Neural cell (in vitro differentiated cells): ENCODE measurements around the gene SLC25A26. TPM values are rescaled to one million over a fixed set of nuclear protein-coding genes. Genes with fewer than 3 reads are reported as not detected.

Source experiments
- H2AFZ ChIP-seq: fragments of 200-600, 300-800 bp; sonication (generic), shearing (Covaris generic); 2 replicates; pipeline ENCODE4 v1.6.0; 2014; ENCODE audit warnings: low read depth, mild to moderate bottlenecking, antibody characterized with exemption, low read length, moderate library complexity
- H3F3A ChIP-seq: fragments of 200-600 bp; shearing (Covaris generic); 2 replicates; pipeline ENCODE4 v1.6.1; 2016; ENCODE audit warnings: mild to moderate bottlenecking, moderate library complexity, mixed read lengths, antibody characterized with exemption, low read length; ENCODE audit not compliant: insufficient read depth, poor library complexity, severe bottlenecking
- H3K27ac ChIP-seq: fragments of 200-600, 300-800 bp; sonication (generic), shearing (Covaris generic); 2 replicates; pipeline ENCODE4 v1.5.1; 2014; ENCODE audit warnings: mild to moderate bottlenecking, low read length, moderate library complexity
- H3K27me3 ChIP-seq: fragments of 300-800, 200-600 bp; sonication (generic), shearing (Covaris generic); 2 replicates; pipeline ENCODE4 v1.6.0; 2014; ENCODE audit warnings: mild to moderate bottlenecking, low read depth, low read length, moderate library complexity; ENCODE audit not compliant: insufficient read depth
- H3K36me3 ChIP-seq: fragments of 300-800, 200-600 bp; sonication (generic), shearing (Covaris generic); 2 replicates; pipeline ENCODE4 v1.5.1; 2014; ENCODE audit warnings: mild to moderate bottlenecking, antibody characterized with exemption, low read length, moderate library complexity; ENCODE audit not compliant: insufficient read depth
- H3K4me2 ChIP-seq: fragments of 300-800, 200-600 bp; sonication (generic), shearing (Covaris generic); 2 replicates; pipeline ENCODE4 v1.6.0; 2014; ENCODE audit warnings: mild to moderate bottlenecking, low read length
- H3K4me3 ChIP-seq: fragments of 300-800, 200-600 bp; sonication (generic), shearing (Covaris generic); 2 replicates; pipeline ENCODE4 v1.5.1; 2014; ENCODE audit warnings: mild to moderate bottlenecking, low read length, moderate library complexity
- H3K79me2 ChIP-seq: fragments of 200-600 bp; shearing (Covaris generic); replicated peaks from 2 replicates; pipeline ENCODE4 v1.6.0; 2014; ENCODE audit warnings: mild to moderate bottlenecking, low read length, moderate library complexity; ENCODE audit not compliant: insufficient read depth
- H3K9ac ChIP-seq: fragments of 300-800, 200-600 bp; sonication (generic), shearing (Covaris generic); 2 replicates; pipeline ENCODE4 v1.6.1; 2016; ENCODE audit warnings: mild to moderate bottlenecking, low read length, mixed read lengths
- H3K9me2 ChIP-seq: fragments of 200-600 bp; shearing (Covaris generic); 2 replicates; pipeline ENCODE4 v1.6.1; 2016; ENCODE audit warnings: mild to moderate bottlenecking, low read length, mixed read lengths; ENCODE audit not compliant: insufficient read depth
- H3K9me3 ChIP-seq: fragments of 200-600, 300-800 bp; sonication (generic), shearing (Covaris generic); 2 replicates; pipeline ENCODE4 v1.6.1; 2016; ENCODE audit warnings: mild to moderate bottlenecking, mixed run types, low read length, moderate library complexity, mixed read lengths
- H4K20me1 ChIP-seq: fragments of 200-600 bp; shearing (Covaris generic); 2 replicates; pipeline ENCODE4 v1.6.1; 2016; ENCODE audit warnings: mild to moderate bottlenecking, mixed run types; ENCODE audit not compliant: insufficient read depth
- EP300 ChIP-seq: fragments of 450-650 bp; conservative IDR thresholded peaks from 2 replicates; pipeline ENCODE4 v1.6.1; 2014; ENCODE audit warnings: antibody characterized with exemption, mild to moderate bottlenecking, moderate library complexity; ENCODE audit not compliant: poor library complexity, severe bottlenecking
- EZH2 ChIP-seq: fragments of 200-600, 300-800 bp; shearing (Covaris generic), sonication (generic); IDR thresholded peaks from 2 replicates; pipeline ENCODE4 v1.6.1; 2014; ENCODE audit warnings: antibody characterized with exemption, low read length, borderline replicate concordance, mild to moderate bottlenecking; ENCODE audit not compliant: insufficient read depth, poor library complexity, severe bottlenecking
- MXI1 ChIP-seq: fragments of 450-650 bp; conservative IDR thresholded peaks from 2 replicates; pipeline ENCODE4 v1.6.1; 2014; ENCODE audit warnings: antibody characterized with exemption, mild to moderate bottlenecking; ENCODE audit not compliant: poor library complexity, severe bottlenecking
- POLR2AphosphoS5 ChIP-seq: IDR thresholded peaks from 2 replicates; pipeline ENCODE4 v1.6.1; 2012
- RAD21 ChIP-seq: fragments of 450-650 bp; conservative IDR thresholded peaks from 2 replicates; pipeline ENCODE4 v1.6.1; 2014; ENCODE audit warnings: antibody characterized with exemption, mild to moderate bottlenecking, moderate library complexity
- SMC3 ChIP-seq: fragments of 450-650 bp; conservative IDR thresholded peaks from 2 replicates; pipeline ENCODE4 v1.6.1; 2014; ENCODE audit warnings: antibody characterized with exemption, mild to moderate bottlenecking, moderate library complexity; ENCODE audit not compliant: poor library complexity
- TAF1 ChIP-seq: IDR thresholded peaks from 2 replicates; pipeline ENCODE4 v1.6.1; 2012; ENCODE audit warnings: low read depth
- polyA plus RNA-seq: library from polyadenylated mRNA; depleted of rRNA; stranded (reverse); fragments of >200 nt; gene quantifications from 2 replicates; pipeline ENCODE4 v1.2.3, GENCODE V29; 2014
- TF ChIP-seq, protein P1 (sequence below): fragments of 450-650 bp; IDR thresholded peaks from 2 replicates; pipeline ENCODE4 v1.5.1; 2014; ENCODE audit warnings: antibody characterized with exemption, mild to moderate bottlenecking, moderate library complexity; ENCODE audit not compliant: poor library complexity, severe bottlenecking
- TF ChIP-seq, protein P2 (sequence below): IDR thresholded peaks from 2 replicates; pipeline ENCODE4 v1.6.1; 2012; ENCODE audit warnings: borderline replicate concordance

SLC25A26 gene
- polyA plus RNA-seq, 1 donor from 2014 or later: 21.0 TPM

DNA sequence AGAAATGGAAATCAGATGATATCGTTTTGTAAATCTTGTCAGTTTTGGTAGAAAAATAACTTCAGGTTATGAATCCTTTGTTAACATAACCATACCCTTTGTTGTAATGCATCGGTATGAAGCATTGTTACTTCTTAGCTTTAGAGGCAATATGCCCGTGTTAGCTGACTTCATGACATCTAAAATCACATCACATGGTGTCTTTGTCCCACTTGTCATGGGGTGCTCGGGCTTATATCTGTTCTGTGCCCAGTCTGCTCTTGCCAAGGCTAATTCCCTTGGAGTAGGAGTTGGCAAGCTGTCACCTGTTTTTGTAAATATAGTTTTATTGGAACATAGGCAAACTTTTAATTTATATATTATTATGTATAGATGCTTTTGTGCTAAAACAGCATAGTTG, 39.6 kb downstream of the SLC25A26 start:
- no peak overlapping the region for H2AFZ ChIP-seq
- no peaks in the 10 kb centered on the region for H4K20me1 ChIP-seq
- H3K4me2 ChIP-seq: no peak overlapping the region
- H3K36me3 ChIP-seq: no peaks in the 10 kb centered on the region
- TF ChIP-seq POLR2AphosphoS5 (no peak), SMC3 (no peak), TAF1 (no peak)
- H3K9me3 ChIP-seq: no peaks in the 10 kb centered on the region
- no peaks in the 10 kb centered on the region for H3K27me3 ChIP-seq
- H3K4me3 ChIP-seq: no peak overlapping the region
- no peaks in the 10 kb centered on the region for H3F3A ChIP-seq
- no peak overlapping the region for H3K27ac ChIP-seq
- no peaks in the 10 kb centered on the region for H3K9me2 ChIP-seq
- no peak overlapping the region for H3K9ac ChIP-seq
- H3K79me2 ChIP-seq: no peaks in the 10 kb centered on the region

DNA sequence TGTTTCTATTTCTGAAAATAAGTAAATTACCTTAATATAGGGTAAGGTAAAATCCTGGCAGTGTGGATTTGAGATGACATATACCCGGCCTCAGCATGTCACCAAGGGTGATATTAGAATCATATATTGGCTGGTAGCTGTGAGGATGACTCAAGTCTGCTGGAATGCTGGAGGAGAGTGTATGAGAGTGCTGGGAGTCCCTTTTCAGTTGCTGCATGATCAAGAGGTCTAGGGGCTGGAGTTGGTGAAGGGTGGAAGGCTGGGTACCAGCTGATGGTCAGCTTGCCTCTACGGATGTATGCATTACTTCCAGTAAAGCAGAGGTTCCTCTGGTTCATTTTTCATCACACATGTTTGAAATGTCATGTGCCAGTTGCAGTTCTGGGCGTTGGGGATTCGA, 40.6 kb downstream of the SLC25A26 start:
- H3K79me2 ChIP-seq: no peaks in the 10 kb centered on the region
- H3F3A ChIP-seq: no peaks in the 10 kb centered on the region
- no peak overlapping the region for H3K9ac ChIP-seq
- TF ChIP-seq POLR2AphosphoS5 (no peak), EZH2 (no peak), MXI1 (no peak), TAF1 (no peak), EP300 (no peak), RAD21 (no peak)
- TF ChIP-seq, protein P1, sequence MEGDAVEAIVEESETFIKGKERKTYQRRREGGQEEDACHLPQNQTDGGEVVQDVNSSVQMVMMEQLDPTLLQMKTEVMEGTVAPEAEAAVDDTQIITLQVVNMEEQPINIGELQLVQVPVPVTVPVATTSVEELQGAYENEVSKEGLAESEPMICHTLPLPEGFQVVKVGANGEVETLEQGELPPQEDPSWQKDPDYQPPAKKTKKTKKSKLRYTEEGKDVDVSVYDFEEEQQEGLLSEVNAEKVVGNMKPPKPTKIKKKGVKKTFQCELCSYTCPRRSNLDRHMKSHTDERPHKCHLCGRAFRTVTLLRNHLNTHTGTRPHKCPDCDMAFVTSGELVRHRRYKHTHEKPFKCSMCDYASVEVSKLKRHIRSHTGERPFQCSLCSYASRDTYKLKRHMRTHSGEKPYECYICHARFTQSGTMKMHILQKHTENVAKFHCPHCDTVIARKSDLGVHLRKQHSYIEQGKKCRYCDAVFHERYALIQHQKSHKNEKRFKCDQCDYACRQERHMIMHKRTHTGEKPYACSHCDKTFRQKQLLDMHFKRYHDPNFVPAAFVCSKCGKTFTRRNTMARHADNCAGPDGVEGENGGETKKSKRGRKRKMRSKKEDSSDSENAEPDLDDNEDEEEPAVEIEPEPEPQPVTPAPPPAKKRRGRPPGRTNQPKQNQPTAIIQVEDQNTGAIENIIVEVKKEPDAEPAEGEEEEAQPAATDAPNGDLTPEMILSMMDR: no peak
- TF ChIP-seq, protein P2, sequence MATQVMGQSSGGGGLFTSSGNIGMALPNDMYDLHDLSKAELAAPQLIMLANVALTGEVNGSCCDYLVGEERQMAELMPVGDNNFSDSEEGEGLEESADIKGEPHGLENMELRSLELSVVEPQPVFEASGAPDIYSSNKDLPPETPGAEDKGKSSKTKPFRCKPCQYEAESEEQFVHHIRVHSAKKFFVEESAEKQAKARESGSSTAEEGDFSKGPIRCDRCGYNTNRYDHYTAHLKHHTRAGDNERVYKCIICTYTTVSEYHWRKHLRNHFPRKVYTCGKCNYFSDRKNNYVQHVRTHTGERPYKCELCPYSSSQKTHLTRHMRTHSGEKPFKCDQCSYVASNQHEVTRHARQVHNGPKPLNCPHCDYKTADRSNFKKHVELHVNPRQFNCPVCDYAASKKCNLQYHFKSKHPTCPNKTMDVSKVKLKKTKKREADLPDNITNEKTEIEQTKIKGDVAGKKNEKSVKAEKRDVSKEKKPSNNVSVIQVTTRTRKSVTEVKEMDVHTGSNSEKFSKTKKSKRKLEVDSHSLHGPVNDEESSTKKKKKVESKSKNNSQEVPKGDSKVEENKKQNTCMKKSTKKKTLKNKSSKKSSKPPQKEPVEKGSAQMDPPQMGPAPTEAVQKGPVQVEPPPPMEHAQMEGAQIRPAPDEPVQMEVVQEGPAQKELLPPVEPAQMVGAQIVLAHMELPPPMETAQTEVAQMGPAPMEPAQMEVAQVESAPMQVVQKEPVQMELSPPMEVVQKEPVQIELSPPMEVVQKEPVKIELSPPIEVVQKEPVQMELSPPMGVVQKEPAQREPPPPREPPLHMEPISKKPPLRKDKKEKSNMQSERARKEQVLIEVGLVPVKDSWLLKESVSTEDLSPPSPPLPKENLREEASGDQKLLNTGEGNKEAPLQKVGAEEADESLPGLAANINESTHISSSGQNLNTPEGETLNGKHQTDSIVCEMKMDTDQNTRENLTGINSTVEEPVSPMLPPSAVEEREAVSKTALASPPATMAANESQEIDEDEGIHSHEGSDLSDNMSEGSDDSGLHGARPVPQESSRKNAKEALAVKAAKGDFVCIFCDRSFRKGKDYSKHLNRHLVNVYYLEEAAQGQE: no peak
- no peak overlapping the region for H3K4me2 ChIP-seq
- no peak overlapping the region for H3K27ac ChIP-seq
- H3K27me3 ChIP-seq: no peaks in the 10 kb centered on the region
- H2AFZ ChIP-seq: no peak overlapping the region
- no peaks in the 10 kb centered on the region for H4K20me1 ChIP-seq
- H3K9me2 ChIP-seq: no peaks in the 10 kb centered on the region
- no peaks in the 10 kb centered on the region for H3K9me3 ChIP-seq
- H3K4me3 ChIP-seq: no peak overlapping the region
- H3K36me3 ChIP-seq: no peaks in the 10 kb centered on the region

DNA sequence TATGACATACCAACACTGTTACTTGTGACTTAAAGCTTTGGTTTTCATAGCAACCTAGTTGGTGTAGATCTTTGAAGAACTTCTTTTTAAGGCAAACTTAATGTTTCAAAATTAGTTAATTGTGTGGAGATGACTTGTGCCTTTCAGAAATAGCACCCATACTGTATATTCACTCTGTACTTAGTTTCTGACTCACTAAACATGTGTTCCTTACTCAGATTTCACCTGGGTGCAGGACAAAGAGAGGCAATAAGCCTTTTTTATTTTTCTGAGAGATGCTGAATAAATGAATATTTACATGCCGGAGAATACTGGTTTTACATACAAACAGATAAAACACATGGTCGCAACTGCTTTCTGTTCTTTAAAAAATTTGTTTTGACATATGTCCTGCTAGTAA, 44.8 kb downstream of the SLC25A26 start:
- no peak overlapping the region for H3K4me3 ChIP-seq
- H3F3A ChIP-seq: no peaks in the 10 kb centered on the region
- no peak overlapping the region for H3K27ac ChIP-seq
- no peaks in the 10 kb centered on the region for H3K9me3 ChIP-seq
- TF ChIP-seq SMC3 (no peak), MXI1 (no peak), EP300 (no peak), EZH2 (no peak), RAD21 (no peak), POLR2AphosphoS5 (no peak)
- TF ChIP-seq, protein P1: no peak
- TF ChIP-seq, protein P2: no peak
- no peak overlapping the region for H3K9ac ChIP-seq
- H3K27me3 ChIP-seq: no peaks in the 10 kb centered on the region
- no peaks in the 10 kb centered on the region for H3K36me3 ChIP-seq
- no peak overlapping the region for H3K4me2 ChIP-seq
- H2AFZ ChIP-seq: no peak overlapping the region
- H4K20me1 ChIP-seq: no peaks in the 10 kb centered on the region
- H3K79me2 ChIP-seq: no peaks in the 10 kb centered on the region
- no peaks in the 10 kb centered on the region for H3K9me2 ChIP-seq
